HG02981 (cell line): ENCODE data around the gene MLLT3.
A peak's percentile ranks its signal among the peaks of the same experiment; 100 is the strongest.

ENCODE experiments used
- ATAC-seq: cut with Tn5 transposase; IDR thresholded peaks from one replicate; pipeline ENCODE4 v1.9.1; 2021; ENCODE audit warnings: mild to moderate bottlenecking, moderate library complexity; ENCODE audit not compliant: unreplicated experiment

MLLT3 gene

GRCh38 chr9:20395651-20396050, 226.6 kb downstream of the MLLT3 start:
- no peak for ATAC-seq

- no peak for ATAC-seq
These were observed 227.3 kb downstream of the MLLT3 start for GRCh38 chr9:20394969-20395368.

- ATAC-seq, result no peak
These were observed 231.1 kb downstream of the MLLT3 start for GRCh38 chr9:20391208-20391607.

GRCh38 chr9:20390400-20390799, 231.9 kb downstream of the MLLT3 start:
- no peak for ATAC-seq

GRCh38 chr9:20387062-20387461, 235.2 kb downstream of the MLLT3 start:
- no peak for ATAC-seq

- no peak for ATAC-seq
These were observed 237.7 kb downstream of the MLLT3 start for GRCh38 chr9:20384642-20385041.

GRCh38 chr9:20382460-20383071, 239.7 kb downstream of the MLLT3 start:
- ATAC-seq, result peak; percentile 58

GRCh38 chr9:20380546-20380945, 241.8 kb downstream of the MLLT3 start:
- no peak for ATAC-seq

- ATAC-seq, result no peak
These were observed 242.5 kb downstream of the MLLT3 start for GRCh38 chr9:20379804-20380225.

GRCh38 chr9:20378851-20379250, 243.4 kb downstream of the MLLT3 start:
- no peak for ATAC-seq

GRCh38 chr9:20377790-20378189, 244.5 kb downstream of the MLLT3 start:
- no peak for ATAC-seq

- no peak for ATAC-seq
These were observed 245.4 kb downstream of the MLLT3 start for GRCh38 chr9:20376731-20377375.

- no peak for ATAC-seq
These were observed 246.3 kb downstream of the MLLT3 start for GRCh38 chr9:20376042-20376441.

GRCh38 chr9:20373263-20373662, 249.0 kb downstream of the MLLT3 start:
- no peak for ATAC-seq

- no peak for ATAC-seq
These were observed 252.9 kb downstream of the MLLT3 start for GRCh38 chr9:20369391-20369790.

GRCh38 chr9:20367855-20368254, 254.4 kb downstream of the MLLT3 start:
- no peak for ATAC-seq

- no peak for ATAC-seq
These were observed 257.3 kb downstream of the MLLT3 start for GRCh38 chr9:20364959-20365358.

GRCh38 chr9:20363233-20363632, 259.1 kb downstream of the MLLT3 start:
- ATAC-seq, result no peak

- ATAC-seq, result no peak
These were observed 260.4 kb downstream of the MLLT3 start for GRCh38 chr9:20361656-20362570.

GRCh38 chr9:20361229-20361628, 261.1 kb downstream of the MLLT3 start:
- ATAC-seq, result no peak

- no peak for ATAC-seq
These were observed 264.1 kb downstream of the MLLT3 start for GRCh38 chr9:20358207-20358606.

GRCh38 chr9:20357037-20357432, 265.3 kb downstream of the MLLT3 start:
- ATAC-seq, result no peak
